ENCODE data around the gene NBL1. TPM values are rescaled to one million over a fixed set of nuclear protein-coding genes. Genes with fewer than 3 reads are reported as not detected.
"Not testable (repeated sequence)": the region's sequence is repeated elsewhere in the genome, so short reads cannot be mapped to it uniquely, and the experiment has no call there.

NBL1 gene
- total RNA-seq, 1 donor from 2014 or later = 69.9 TPM

DNA sequence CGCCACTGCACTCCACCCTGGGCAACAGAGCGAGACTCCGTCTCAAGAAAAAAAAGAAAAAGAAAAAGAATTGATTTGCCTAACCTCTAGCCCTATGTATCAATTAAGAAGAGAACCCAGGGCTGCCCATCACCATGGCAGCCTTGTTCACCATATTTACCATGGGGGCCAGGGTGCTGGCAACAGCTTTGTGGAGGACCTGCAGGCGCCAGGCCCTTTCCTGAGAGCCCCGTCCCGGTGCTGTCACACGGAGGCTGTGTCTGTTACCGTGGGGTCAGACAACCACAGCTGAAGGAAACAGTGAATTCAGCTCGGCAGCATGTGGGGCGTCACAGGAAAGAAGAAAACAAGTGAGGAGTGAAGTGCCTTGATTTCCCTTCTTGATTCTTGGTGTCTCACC, 6.5 kb upstream of the NBL1 start:
- Mint-ChIP-seq H3K27me3 (peaks cover 21% of the 10 kb centered on the region), H3K4me3 (no peak overlapping the region), H3K36me3 (no peaks in the 10 kb centered on the region), H3K27ac (no peak overlapping the region), H3K9me3 (no peaks in the 10 kb centered on the region), H3K4me1 (ENCODE audit: unreplicated experiment) (peaks cover 15% of the 10 kb centered on the region)
- DNase-seq (ENCODE audit: extremely low spot score, unreplicated experiment) = no peak
- TF ChIP-seq, protein P1, sequence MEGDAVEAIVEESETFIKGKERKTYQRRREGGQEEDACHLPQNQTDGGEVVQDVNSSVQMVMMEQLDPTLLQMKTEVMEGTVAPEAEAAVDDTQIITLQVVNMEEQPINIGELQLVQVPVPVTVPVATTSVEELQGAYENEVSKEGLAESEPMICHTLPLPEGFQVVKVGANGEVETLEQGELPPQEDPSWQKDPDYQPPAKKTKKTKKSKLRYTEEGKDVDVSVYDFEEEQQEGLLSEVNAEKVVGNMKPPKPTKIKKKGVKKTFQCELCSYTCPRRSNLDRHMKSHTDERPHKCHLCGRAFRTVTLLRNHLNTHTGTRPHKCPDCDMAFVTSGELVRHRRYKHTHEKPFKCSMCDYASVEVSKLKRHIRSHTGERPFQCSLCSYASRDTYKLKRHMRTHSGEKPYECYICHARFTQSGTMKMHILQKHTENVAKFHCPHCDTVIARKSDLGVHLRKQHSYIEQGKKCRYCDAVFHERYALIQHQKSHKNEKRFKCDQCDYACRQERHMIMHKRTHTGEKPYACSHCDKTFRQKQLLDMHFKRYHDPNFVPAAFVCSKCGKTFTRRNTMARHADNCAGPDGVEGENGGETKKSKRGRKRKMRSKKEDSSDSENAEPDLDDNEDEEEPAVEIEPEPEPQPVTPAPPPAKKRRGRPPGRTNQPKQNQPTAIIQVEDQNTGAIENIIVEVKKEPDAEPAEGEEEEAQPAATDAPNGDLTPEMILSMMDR (conservative IDR thresholded peaks at IDR 0.05) = no peak

DNA sequence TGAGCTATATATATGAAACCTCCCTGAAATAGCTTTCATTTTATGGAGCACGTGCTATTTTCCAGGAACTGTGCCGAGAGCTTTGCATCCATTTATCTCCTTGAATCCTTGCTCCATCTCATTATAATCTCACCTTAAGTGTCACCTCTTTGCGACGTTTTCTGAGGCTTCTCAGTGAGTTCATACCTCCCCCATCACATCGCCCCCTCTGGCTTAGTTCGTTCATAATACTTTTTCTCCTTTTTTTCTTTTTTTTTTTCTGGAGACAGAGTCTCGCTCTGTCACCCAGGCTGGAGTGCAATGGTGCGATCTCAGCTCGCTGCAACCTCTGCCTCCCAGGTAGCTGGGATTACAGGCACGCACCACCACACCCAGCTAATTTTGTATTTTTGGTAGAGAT, 4.9 kb upstream of the NBL1 start:
- peaks cover 33% of the 10 kb centered on the region for H3K27me3 Mint-ChIP-seq
- not testable (repeated sequence) for H3K4me3 Mint-ChIP-seq; DNase-seq (ENCODE audit: extremely low spot score, unreplicated experiment); H3K9me3 Mint-ChIP-seq; H3K36me3 Mint-ChIP-seq; H3K27ac Mint-ChIP-seq
- peaks cover 20% of the 10 kb centered on the region for H3K4me1 Mint-ChIP-seq (ENCODE audit: unreplicated experiment)

DNA sequence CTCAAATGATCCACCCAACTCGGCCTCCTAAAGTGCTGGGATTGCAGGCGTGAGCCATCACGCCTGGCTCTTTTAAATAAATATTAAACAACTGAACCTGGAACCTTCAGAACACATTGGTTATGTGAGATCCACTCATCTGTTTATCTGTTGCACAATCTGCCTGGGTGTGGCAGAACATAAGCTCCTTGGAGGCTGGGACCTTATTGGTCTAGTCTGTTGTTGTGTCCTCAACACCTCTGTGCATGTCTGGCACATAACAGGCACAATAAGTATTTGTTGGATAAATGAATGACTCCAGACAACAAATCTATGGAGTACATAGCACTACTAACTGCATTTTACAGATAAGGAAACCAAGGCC, 4.1 kb upstream of the NBL1 start:
- TF ChIP-seq, protein P1 (conservative IDR thresholded peaks at IDR 0.05) = no peak
- H3K36me3 Mint-ChIP-seq = no peaks in the 10 kb centered on the region
- H3K4me1 Mint-ChIP-seq (ENCODE audit: unreplicated experiment) = peaks cover 20% of the 10 kb centered on the region
- peak overlapping the region; percentile 31 for H3K27ac Mint-ChIP-seq
- H3K27me3 Mint-ChIP-seq = peaks cover 37% of the 10 kb centered on the region
- no peak overlapping the region for H3K4me3 Mint-ChIP-seq
- no peaks in the 10 kb centered on the region for H3K9me3 Mint-ChIP-seq
- DNase-seq (ENCODE audit: extremely low spot score, unreplicated experiment) = no peak

DNA sequence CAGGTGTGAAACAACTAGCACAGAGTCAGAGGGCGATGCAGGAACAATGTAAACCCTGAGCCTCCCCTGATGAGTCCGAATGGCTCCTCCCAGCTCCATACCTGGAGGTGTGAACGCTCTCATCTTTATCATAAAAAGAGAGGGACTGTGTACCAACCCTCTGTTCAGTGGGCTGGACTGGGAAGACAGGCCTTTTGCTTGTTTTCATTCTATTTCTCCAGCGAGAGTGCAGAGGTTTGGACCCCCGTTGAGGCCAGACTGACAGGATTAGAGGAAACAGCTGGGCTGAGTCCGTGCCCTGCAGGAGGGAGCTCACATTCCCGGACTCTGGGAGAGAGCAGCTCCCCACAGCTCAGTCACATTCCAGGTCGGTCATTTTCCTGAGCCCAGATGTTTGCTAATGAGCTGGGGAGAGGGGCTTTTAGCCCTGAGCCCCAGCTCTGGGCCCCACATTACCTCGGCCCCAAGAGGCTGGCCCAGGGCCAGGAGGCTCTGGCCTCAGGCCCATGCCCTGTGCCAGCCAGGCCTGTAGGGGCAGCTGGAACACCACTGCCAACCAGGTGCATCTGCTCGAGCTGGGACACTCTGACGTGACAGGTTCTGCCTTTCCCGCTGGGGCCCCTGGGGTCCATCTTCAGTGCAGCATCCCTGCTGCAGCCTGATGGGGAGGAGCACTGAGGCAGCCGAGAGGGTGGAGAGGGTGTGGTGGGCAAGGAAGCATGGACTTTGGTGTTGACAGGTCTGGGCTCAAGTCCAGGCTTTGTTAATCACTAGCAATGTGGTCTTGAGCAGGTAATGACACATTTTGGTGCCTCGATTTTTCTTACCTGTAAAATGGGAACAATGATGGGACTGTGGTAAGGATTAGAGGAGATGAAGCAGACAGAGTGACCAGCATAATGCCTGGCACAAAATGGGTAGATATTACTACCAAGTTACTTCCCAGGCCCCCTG, 3.5 kb upstream of the NBL1 start:
- Mint-ChIP-seq H3K27me3 (peaks cover 38% of the 10 kb centered on the region), H3K4me3 (peak overlapping the region; percentile 17), H3K4me1 (ENCODE audit: unreplicated experiment) (peaks cover 21% of the 10 kb centered on the region), H3K27ac (peak overlapping the region; percentile 31), H3K36me3 (no peaks in the 10 kb centered on the region), H3K9me3 (no peaks in the 10 kb centered on the region)
- no peak for DNase-seq (ENCODE audit: extremely low spot score, unreplicated experiment)
- TF ChIP-seq, protein P1 (conservative IDR thresholded peaks at IDR 0.05) = no peak

DNA sequence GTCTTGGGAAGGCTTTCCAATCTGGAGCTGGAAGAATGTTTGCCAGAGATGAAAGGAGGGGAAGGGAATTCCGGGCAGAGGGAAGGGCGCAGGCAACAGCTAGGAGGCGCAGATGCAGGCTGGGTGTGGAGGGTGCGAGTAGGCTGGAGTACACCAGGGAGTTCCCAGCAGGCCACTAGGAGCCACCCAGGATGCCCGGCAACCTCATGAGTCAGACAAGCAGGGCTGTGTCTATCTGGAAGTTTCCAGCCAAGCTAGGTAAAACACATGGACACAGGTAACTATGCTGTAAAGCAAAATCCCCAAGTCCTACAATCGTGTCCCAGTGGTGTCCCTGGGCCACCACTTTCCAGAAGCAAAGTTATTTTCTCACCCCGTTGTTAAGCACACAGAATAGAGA, 990 bp upstream of the NBL1 start:
- Mint-ChIP-seq H3K27me3 (peaks cover 46% of the 10 kb centered on the region), H3K4me1 (ENCODE audit: unreplicated experiment) (peaks cover 35% of the 10 kb centered on the region), H3K4me3 (peak overlapping the region; percentile 85), H3K27ac (peak overlapping the region; percentile 84), H3K36me3 (no peaks in the 10 kb centered on the region), H3K9me3 (no peaks in the 10 kb centered on the region)
- no peak for DNase-seq (ENCODE audit: extremely low spot score, unreplicated experiment)
- TF ChIP-seq, protein P1 (conservative IDR thresholded peaks at IDR 0.05) = no peak

DNA sequence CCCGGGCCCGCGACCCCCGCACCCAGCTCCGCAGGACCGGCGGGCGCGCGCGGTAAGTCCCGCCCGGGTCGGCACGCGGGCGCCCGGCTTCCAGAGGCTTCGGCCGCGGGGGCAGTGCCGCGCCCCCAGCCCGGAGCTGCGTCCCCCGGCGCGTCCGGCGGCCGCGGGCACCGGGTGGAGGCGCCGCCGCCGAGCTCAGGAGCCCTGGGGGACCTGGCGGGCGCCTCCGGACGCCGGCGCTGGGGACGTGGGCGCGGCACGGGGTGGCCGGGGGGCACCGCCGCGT, 227 bp downstream of the NBL1 start:
- Mint-ChIP-seq H3K9me3 (no peaks in the 10 kb centered on the region), H3K4me3 (no peak overlapping the region), H3K27ac (no peak overlapping the region), H3K27me3 (peaks cover 46% of the 10 kb centered on the region), H3K36me3 (no peaks in the 10 kb centered on the region), H3K4me1 (ENCODE audit: unreplicated experiment) (peaks cover 32% of the 10 kb centered on the region)
- no peak for DNase-seq (ENCODE audit: extremely low spot score, unreplicated experiment)
- TF ChIP-seq, protein P1 (conservative IDR thresholded peaks at IDR 0.05) = no peak
